ENCODE results near the gene ITGB2. TPM values are rescaled to one million over a fixed set of nuclear protein-coding genes. Genes with fewer than 3 reads are reported as not detected.

ITGB2 gene
- total and polyA plus RNA-seq, 4 donors: 19.2 to 36.7 (median 27.8) TPM

DNA sequence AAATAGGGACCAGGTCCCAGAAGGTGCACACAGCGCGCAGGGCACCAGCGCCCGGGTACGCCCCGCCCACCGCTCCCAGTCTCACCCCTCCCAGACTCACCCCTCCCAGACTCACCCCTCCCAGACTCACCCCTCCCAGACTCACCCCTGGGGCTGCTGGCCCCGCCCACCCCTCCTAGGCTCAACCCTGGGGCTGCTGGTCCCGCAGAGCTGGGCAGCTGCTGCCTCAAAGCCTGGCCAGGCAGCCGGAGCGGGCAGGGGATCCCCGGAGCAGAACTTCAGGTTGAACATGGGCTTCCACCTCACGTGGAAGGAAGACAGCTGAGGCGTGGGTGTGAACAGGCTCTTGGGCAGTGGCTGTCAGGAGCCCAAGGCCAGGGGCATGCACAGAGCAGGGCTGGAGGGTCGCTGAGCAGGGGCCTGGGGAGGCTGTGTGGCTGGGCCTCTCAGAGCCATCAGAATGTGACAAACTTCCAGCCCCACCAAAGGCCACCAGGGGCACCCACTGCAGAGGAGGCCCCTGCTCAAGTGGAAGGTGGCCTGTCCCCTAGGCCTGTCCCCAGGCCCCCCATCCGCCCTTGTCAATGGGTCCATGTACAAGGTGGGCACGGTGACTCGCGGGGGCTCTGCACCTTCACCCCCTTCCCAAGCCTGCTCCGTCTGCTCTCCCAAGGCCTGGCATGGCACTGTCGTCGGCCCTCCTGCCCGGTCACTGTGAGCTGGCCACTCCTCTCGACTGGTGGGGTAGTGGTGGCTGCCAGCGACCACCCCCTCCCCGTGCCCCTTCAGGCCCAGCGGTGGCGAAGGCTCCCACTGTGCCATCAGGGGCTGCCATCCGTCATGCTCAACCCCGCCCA is 82.4 kb downstream of the ITGB2 start:
- Histone ChIP-seq H3K4me1 (ENCODE audit: control insufficient read depth, insufficient read depth, low read length) (peaks cover 14% of the 10 kb centered on the region), H3K4me3 (ENCODE audit: low read depth, low read length) (no peak overlapping the region), H3K36me3 (ENCODE audit: control insufficient read depth, insufficient read depth, low read length) (no peaks in the 10 kb centered on the region), H3K27ac (ENCODE audit: low read depth, low read length) (no peak overlapping the region), H3K27me3 (ENCODE audit: control insufficient read depth, insufficient read depth, low read length) (no peaks in the 10 kb centered on the region), H3K9me3 (ENCODE audit: control insufficient read depth, insufficient read depth, low read length) (no peaks in the 10 kb centered on the region)
- 87% methylated on average over 27 of the region's 30 CpGs for WGBS (ENCODE audit: insufficient coverage)
- DNase-seq (ENCODE audit: low read depth in 4 of 6, low spot score in 6 of 6): no peak

DNA sequence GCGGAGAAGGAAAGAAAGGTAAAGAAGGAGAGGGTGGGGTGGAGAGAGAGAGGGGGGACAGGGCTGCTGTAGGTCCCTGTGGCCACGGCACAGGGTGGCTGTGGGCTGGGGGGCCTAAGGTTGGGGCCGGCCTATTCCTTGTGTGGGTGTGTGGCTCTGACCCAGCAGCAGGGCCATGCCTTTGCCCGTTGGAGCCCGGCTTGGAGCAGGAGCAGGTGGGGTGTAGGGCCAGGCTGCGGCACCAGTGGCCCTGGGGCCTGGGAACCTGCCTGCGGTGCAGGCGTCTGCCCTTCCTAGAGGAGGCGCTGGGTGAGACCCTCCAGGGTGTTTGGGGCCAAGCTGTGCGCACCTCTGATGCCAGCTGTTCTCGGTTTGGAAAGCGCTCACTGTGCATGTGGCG is 83.2 kb downstream of the ITGB2 start:
- Histone ChIP-seq H3K36me3 (ENCODE audit: control insufficient read depth, insufficient read depth, low read length) (no peaks in the 10 kb centered on the region), H3K4me1 (ENCODE audit: control insufficient read depth, insufficient read depth, low read length) (peaks cover 14% of the 10 kb centered on the region), H3K9me3 (ENCODE audit: control insufficient read depth, insufficient read depth, low read length) (no peaks in the 10 kb centered on the region), H3K27me3 (ENCODE audit: control insufficient read depth, insufficient read depth, low read length) (no peaks in the 10 kb centered on the region), H3K4me3 (ENCODE audit: low read depth, low read length) (no peak overlapping the region), H3K27ac (ENCODE audit: low read depth, low read length) (no peak overlapping the region)
- no peak for DNase-seq (ENCODE audit: low read depth in 4 of 6, low spot score in 6 of 6)
- WGBS (ENCODE audit: insufficient coverage): 90% methylated on average over 13 of the region's 13 CpGs

DNA sequence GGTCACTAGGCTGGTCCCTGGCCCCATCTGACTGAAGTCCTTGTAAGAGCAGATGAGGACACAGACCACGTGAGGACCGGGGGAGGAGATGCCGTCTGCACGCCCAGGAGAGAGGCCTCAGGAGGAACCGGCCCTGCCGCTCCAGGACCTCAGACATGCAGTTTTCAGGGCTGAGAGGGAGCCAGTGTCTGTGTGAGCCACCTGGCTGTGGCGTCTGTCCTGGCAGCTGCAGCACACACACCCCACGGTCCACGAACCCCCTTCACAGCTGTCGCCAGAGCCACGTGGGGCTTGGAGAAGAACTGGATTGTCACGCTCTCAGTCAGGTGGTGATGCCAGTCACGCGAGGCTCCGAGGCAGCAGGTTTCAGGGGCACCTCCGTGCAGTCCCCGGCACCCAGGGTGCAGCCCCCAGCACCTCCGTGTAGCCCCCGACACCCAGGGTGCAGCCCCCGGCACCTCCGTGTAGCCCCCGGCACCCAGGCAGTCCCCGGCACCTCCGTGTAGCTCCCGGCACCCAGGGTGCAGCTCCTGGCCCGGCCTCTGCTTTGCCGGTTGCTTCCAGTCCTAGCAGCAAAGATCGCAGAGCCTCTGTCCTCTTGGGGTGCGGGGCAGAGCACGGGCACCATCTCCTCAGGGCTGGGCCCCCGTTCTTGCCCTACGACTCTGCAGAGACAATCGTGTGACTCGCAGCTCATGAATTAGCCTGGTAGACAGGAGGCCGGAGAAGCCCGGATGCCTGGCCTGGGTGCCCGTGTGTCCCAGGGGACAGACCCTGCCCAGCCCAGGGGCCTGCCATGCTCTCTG is 83.8 kb downstream of the ITGB2 start:
- Histone ChIP-seq H3K9me3 (ENCODE audit: control insufficient read depth, insufficient read depth, low read length) (no peaks in the 10 kb centered on the region), H3K27me3 (ENCODE audit: control insufficient read depth, insufficient read depth, low read length) (no peaks in the 10 kb centered on the region), H3K27ac (ENCODE audit: low read depth, low read length) (no peak overlapping the region), H3K4me3 (ENCODE audit: low read depth, low read length) (no peak overlapping the region), H3K36me3 (ENCODE audit: control insufficient read depth, insufficient read depth, low read length) (no peaks in the 10 kb centered on the region), H3K4me1 (ENCODE audit: control insufficient read depth, insufficient read depth, low read length) (peaks cover 14% of the 10 kb centered on the region)
- WGBS (ENCODE audit: insufficient coverage): 57% methylated on average over 37 of the region's 37 CpGs
- DNase-seq (ENCODE audit: low read depth in 4 of 6, low spot score in 6 of 6): peak in 1 of 6 donors; percentile 26

DNA sequence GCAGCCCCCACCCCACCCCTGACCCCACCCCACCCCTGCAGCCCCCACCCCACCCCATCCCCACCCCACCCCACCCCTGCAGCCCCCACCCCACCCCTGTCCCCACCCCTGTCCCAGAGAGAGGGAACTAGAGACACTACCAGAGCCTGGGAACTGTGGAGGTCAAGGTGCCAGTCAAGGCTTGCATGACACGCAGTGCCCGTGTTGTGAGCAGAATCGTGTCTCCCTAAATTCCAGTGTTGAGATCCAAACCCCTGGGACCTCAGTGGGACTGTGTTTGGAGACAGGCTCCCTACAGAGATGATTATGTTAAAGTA is 84.4 kb downstream of the ITGB2 start:
- DNase-seq (ENCODE audit: low read depth in 4 of 6, low spot score in 6 of 6): no peak
- 59% methylated on average over 3 of the region's 3 CpGs for WGBS (ENCODE audit: insufficient coverage)
- no peaks in the 10 kb centered on the region for H3K36me3 ChIP-seq (ENCODE audit: control insufficient read depth, insufficient read depth, low read length)
- H3K27me3 ChIP-seq (ENCODE audit: control insufficient read depth, insufficient read depth, low read length): no peaks in the 10 kb centered on the region
- H3K4me1 ChIP-seq (ENCODE audit: control insufficient read depth, insufficient read depth, low read length): peaks cover 14% of the 10 kb centered on the region
- H3K27ac ChIP-seq (ENCODE audit: low read depth, low read length): no peak overlapping the region
- H3K9me3 ChIP-seq (ENCODE audit: control insufficient read depth, insufficient read depth, low read length): no peaks in the 10 kb centered on the region
- no peak overlapping the region for H3K4me3 ChIP-seq (ENCODE audit: low read depth, low read length)

Other genes starting within 250 kb of the ITGB2 start
- gene KRTAP12-1, start 238.7 kb downstream of the ITGB2 start, total RNA-seq: not detected
- not detected for gene KRTAP12-1, start 238.7 kb downstream of the ITGB2 start, polyA plus RNA-seq (ENCODE audit: insufficient read length in 2 of 2)
- gene KRTAP10-12, start 223.7 kb downstream of the ITGB2 start, total RNA-seq: not detected
- not detected for gene KRTAP10-12, start 223.7 kb downstream of the ITGB2 start, polyA plus RNA-seq (ENCODE audit: insufficient read length in 2 of 2)
- under 1 TPM in 1 of 2 donors, not detected in 1; 0.66 TPM for gene TSPEAR, start 209.3 kb downstream of the ITGB2 start, total RNA-seq
- under 1 TPM; 0.24 to 0.33 TPM for gene TSPEAR, start 209.3 kb downstream of the ITGB2 start, polyA plus RNA-seq (ENCODE audit: insufficient read length in 2 of 2)
- gene UBE2G2, start 119.1 kb downstream of the ITGB2 start, total RNA-seq: 10 to 100 TPM; 53.0 to 62.6 TPM
- 100 to 1,000 TPM in 1 of 2 donors, 10 to 100 TPM in 1; 83.8 to 102 TPM for gene UBE2G2, start 119.1 kb downstream of the ITGB2 start, polyA plus RNA-seq (ENCODE audit: insufficient read length in 2 of 2)
- 10 to 100 TPM; 66.8 to 80.7 TPM for gene SUMO3, start 102.8 kb downstream of the ITGB2 start, total RNA-seq
- gene SUMO3, start 102.8 kb downstream of the ITGB2 start, polyA plus RNA-seq (ENCODE audit: insufficient read length in 2 of 2): 100 to 1,000 TPM; 144 to 159 TPM
- gene PTTG1IP, start 47.2 kb downstream of the ITGB2 start, total RNA-seq: 100 to 1,000 TPM; 163 to 235 TPM
- 100 to 1,000 TPM; 219 to 226 TPM for gene PTTG1IP, start 47.2 kb downstream of the ITGB2 start, polyA plus RNA-seq (ENCODE audit: insufficient read length in 2 of 2)
- 10 to 100 TPM in 1 of 2 donors, 1 to 10 TPM in 1; 7.0 to 14.9 TPM for gene SLX9, start 19.1 kb upstream of the ITGB2 start, total RNA-seq
- gene SLX9, start 19.1 kb upstream of the ITGB2 start, polyA plus RNA-seq (ENCODE audit: insufficient read length in 2 of 2): 10 to 100 TPM; 22.6 to 25.7 TPM
- 10 to 100 TPM; 18.2 to 27.0 TPM for gene ADARB1, start 153.7 kb upstream of the ITGB2 start, total RNA-seq
- 10 to 100 TPM; 30.7 to 39.4 TPM for gene ADARB1, start 153.7 kb upstream of the ITGB2 start, polyA plus RNA-seq (ENCODE audit: insufficient read length in 2 of 2)

Data from spinal cord (tissue), 10 donors.